H1 (cell line): Measurements from ENCODE around the gene BTRC. TPM values are rescaled to one million over a fixed set of nuclear protein-coding genes. Genes with fewer than 3 reads are reported as not detected.

ENCODE experiments used
- CTCF ChIA-PET: fragments of 300-600 bp; sonication (Branson Sonifier 250); formaldehyde crosslinking; loops from one replicate; lab custom pipeline; 2021; ENCODE audit not compliant: partially characterized antibody; lab: Charles Lee
- POLR2A ChIA-PET: fragments of 300-600 bp; sonication (Branson Sonifier 250); formaldehyde crosslinking; loops from one replicate; lab custom pipeline; 2021; ENCODE audit warnings: inconsistent platforms; ENCODE audit not compliant: partially characterized antibody; lab: Charles Lee
- DNase-seq, 2 experiments: peaks; one replicate each; pipeline versions ENCODE4 v3.0.0 to v3.0.0-alpha.2; 2010 to 2022; ENCODE audit warnings: low spot score in 2 of 2, low read depth in 1 of 2, mixed read lengths in 1 of 2
- FAIRE-seq: peaks from 2 replicates; lab custom pipeline; 2011; peaks lifted over from hg19 to GRCh38; lab: Jason Lieb, UNC
- H2AFZ ChIP-seq: 2 replicates; pipeline ENCODE4 v1.8.1; 2012; ENCODE audit warnings: low read length, inconsistent platforms
- H2AK5ac ChIP-seq: 2 replicates; pipeline ENCODE4 v1.6.1; 2013; ENCODE audit warnings: low read depth, low read length
- H2BK120ac ChIP-seq: replicated peaks from 2 replicates; pipeline ENCODE3; 2013; ENCODE audit warnings: low read depth, low read length, inconsistent platforms
- H2BK12ac ChIP-seq: 2 replicates; pipeline ENCODE4 v1.6.1; 2013; ENCODE audit warnings: low read depth, low read length
- H2BK15ac ChIP-seq: 2 replicates; pipeline ENCODE4 v1.6.1; 2013; ENCODE audit warnings: low read length
- H2BK20ac ChIP-seq: 2 replicates; pipeline ENCODE4 v1.6.1; 2013; ENCODE audit warnings: low read length
- H2BK5ac ChIP-seq: 2 replicates; pipeline ENCODE4 v1.6.1; 2013; ENCODE audit warnings: low read depth, low read length
- H3K14ac ChIP-seq: 2 replicates; pipeline ENCODE4 v1.6.1; 2013; ENCODE audit warnings: inconsistent platforms; ENCODE audit not compliant: insufficient read length
- H3K18ac ChIP-seq: 2 replicates; pipeline ENCODE4 v1.6.1; 2013; ENCODE audit warnings: low read length; ENCODE audit errors: extremely low read depth
- H3K23ac ChIP-seq: 2 replicates; pipeline ENCODE4 v1.6.1; 2013; ENCODE audit warnings: inconsistent platforms; ENCODE audit not compliant: insufficient read length
- H3K23me2 ChIP-seq: 2 replicates; pipeline ENCODE4 v1.6.1; 2013; ENCODE audit warnings: low read depth, low read length
- H3K27ac ChIP-seq: 2 replicates; pipeline ENCODE4 v1.6.1; 2011; ENCODE audit warnings: low read depth, low read length, inconsistent platforms
- H3K27me3 ChIP-seq, 4 experiments: replicated peaks in 1 of 4; 1 replicate in 1 of 4; 2 replicates in 3 of 4; pipeline versions ENCODE4 v1.6.1 to v1.8.1; 2011 to 2013; ENCODE audit warnings: low read length in 3 of 4, mild to moderate bottlenecking in 3 of 4, inconsistent platforms in 2 of 4, mixed read lengths in 2 of 4, moderate library complexity in 1 of 4; ENCODE audit not compliant: control insufficient read depth in 3 of 4, insufficient read depth in 3 of 4; ENCODE audit errors: extremely low read depth in 1 of 4
- H3K36me3 ChIP-seq, 4 experiments: 2 replicates each; pipeline versions ENCODE4 v1.6.1 to v1.8.1; 2011 to 2013; ENCODE audit warnings: mild to moderate bottlenecking in 4 of 4, low read length in 3 of 4, moderate library complexity in 2 of 4, control low read depth in 1 of 4, inconsistent platforms in 1 of 4; ENCODE audit not compliant: insufficient read depth in 4 of 4, control insufficient read depth in 2 of 4
- H3K4ac ChIP-seq: replicated peaks from 2 replicates; pipeline ENCODE3; 2013; ENCODE audit warnings: low read length, low read depth, mixed read lengths, inconsistent platforms; ENCODE audit not compliant: insufficient read length
- H3K4me1 ChIP-seq, 4 experiments: replicated peaks in 1 of 4; 1 replicate in 1 of 4; 2 replicates in 3 of 4; pipeline versions ENCODE4 v1.6.1 to v1.8.1; 2011 to 2013; ENCODE audit warnings: low read length in 3 of 4, inconsistent platforms in 2 of 4, mixed read lengths in 1 of 4; ENCODE audit not compliant: insufficient read depth in 4 of 4, control insufficient read depth in 3 of 4
- H3K4me2 ChIP-seq, 2 experiments: 2 replicates each; pipeline versions ENCODE4 v1.6.1 to v1.8.1; 2011 to 2013; ENCODE audit warnings: low read depth in 2 of 2, low read length in 2 of 2, control low read depth in 1 of 2, inconsistent platforms in 1 of 2, mild to moderate bottlenecking in 1 of 2; ENCODE audit not compliant: insufficient read depth in 1 of 2
- H3K4me3 ChIP-seq, 4 experiments: fragments of 200-600, 300-600 bp in 1 of 4; sonication (generic), shearing (Covaris generic), sonication (Bioruptor Twin) in 1 of 4; 2 replicates each; pipeline versions ENCODE4 v1.5.1 to v1.8.1; 2011 to 2016; ENCODE audit warnings: low read length in 4 of 4, low read depth in 3 of 4, control low read depth in 2 of 4, inconsistent platforms in 2 of 4, mild to moderate bottlenecking in 2 of 4, mixed read lengths in 1 of 4, moderate library complexity in 1 of 4; ENCODE audit not compliant: insufficient read depth in 2 of 4; ENCODE audit errors: extremely low read depth in 1 of 4
- H3K56ac ChIP-seq: replicated peaks from 2 replicates; pipeline ENCODE3; 2013; ENCODE audit warnings: low read depth, mild to moderate bottlenecking, mixed read lengths, low read length, inconsistent platforms; ENCODE audit not compliant: insufficient read length
- H3K79me1 ChIP-seq: 2 replicates; pipeline ENCODE4 v1.6.1; 2013; ENCODE audit warnings: low read depth, low read length, control low read depth
- H3K79me2 ChIP-seq, 2 experiments: 2 replicates each; pipeline versions ENCODE4 v1.6.1 to v1.8.1; 2012 to 2013; ENCODE audit warnings: low read length in 2 of 2, mild to moderate bottlenecking in 2 of 2, inconsistent platforms in 1 of 2; ENCODE audit not compliant: insufficient read depth in 2 of 2, control insufficient read depth in 1 of 2
- H3K9ac ChIP-seq, 4 experiments: replicated peaks in 1 of 4; 1 replicate in 1 of 4; 2 replicates in 3 of 4; pipeline versions ENCODE4 v1.6.1 to v1.8.1; 2011 to 2013; ENCODE audit warnings: low read depth in 3 of 4, low read length in 3 of 4, control low read depth in 2 of 4, mild to moderate bottlenecking in 2 of 4, moderate library complexity in 2 of 4, inconsistent platforms in 1 of 4; ENCODE audit errors: extremely low read depth in 1 of 4
- H3K9me3 ChIP-seq, 2 experiments: 2 replicates each; pipeline versions ENCODE4 v1.6.1 to v1.8.1; 2012 to 2013; ENCODE audit warnings: mild to moderate bottlenecking in 2 of 2, moderate library complexity in 2 of 2, control low read depth in 1 of 2, inconsistent platforms in 1 of 2, low read depth in 1 of 2, low read length in 1 of 2, mixed read lengths in 1 of 2; ENCODE audit not compliant: insufficient read depth in 2 of 2
- H4K20me1 ChIP-seq, 2 experiments: replicated peaks in 1 of 2; 2 replicates each; pipeline versions ENCODE3 to v1.8.1; 2011 to 2013; ENCODE audit warnings: inconsistent platforms in 2 of 2, low read length in 2 of 2, mild to moderate bottlenecking in 1 of 2; ENCODE audit not compliant: insufficient read depth in 2 of 2, control insufficient read depth in 1 of 2
- H4K5ac ChIP-seq: 2 replicates; pipeline ENCODE4 v1.6.1; 2013; ENCODE audit warnings: low read length, low read depth, mixed read lengths, inconsistent platforms; ENCODE audit not compliant: insufficient read length
- H4K8ac ChIP-seq: 2 replicates; pipeline ENCODE4 v1.8.0; 2013; ENCODE audit warnings: mild to moderate bottlenecking, moderate library complexity, low read length, inconsistent platforms; ENCODE audit not compliant: insufficient read depth; ENCODE audit errors: extremely low read depth
- H4K91ac ChIP-seq: replicated peaks from 2 replicates; pipeline ENCODE3; 2013; ENCODE audit warnings: low read length, mixed read lengths, inconsistent platforms; ENCODE audit not compliant: insufficient read length
- BRCA1 ChIP-seq: IDR thresholded peaks from 2 replicates; pipeline ENCODE4 v1.6.1; 2012; ENCODE audit warnings: low read depth, low read length, improper control_type of control experiment
- CTBP2 ChIP-seq: IDR thresholded peaks from 2 replicates; pipeline ENCODE4 v1.7.0; 2011; ENCODE audit warnings: borderline replicate concordance, mild to moderate bottlenecking, moderate library complexity, mixed read lengths, low read length; ENCODE audit not compliant: insufficient read depth, insufficient read length
- SAP30 ChIP-seq: fragments of 300-600 bp; sonication (generic); IDR thresholded peaks from 2 replicates; pipeline ENCODE4 v1.7.1; 2012; ENCODE audit warnings: low read length, moderate library complexity, mild to moderate bottlenecking, inconsistent platforms; ENCODE audit not compliant: insufficient read depth, insufficient replicate concordance
- WGBS, 2 experiments: shearing (Covaris generic) in 1 of 2; methylation state at CpG; one replicate each; pipeline versions ENCODE4 v1.1.6 to v1.1.7; 2013 to 2015; ENCODE audit warnings: low lambda C conversion rate in 2 of 2, mixed read lengths in 2 of 2, inconsistent platforms in 1 of 2, low coverage in 1 of 2, missing lambda C conversion rate in 1 of 2; ENCODE audit not compliant: insufficient replicate concordance in 2 of 2, insufficient coverage in 1 of 2, insufficient read length in 1 of 2; ENCODE audit errors: extremely low coverage in 1 of 2, missing lambda C conversion rate in 1 of 2; 5-methylcytosine and 5-hydroxymethylcytosine counted together
- polyA plus RNA-seq, 7 experiments: library from polyadenylated mRNA; depleted of rRNA in 3 of 7; stranded (reverse) in 5 of 7; unstranded in 2 of 7; fragments of >200 nt in 5 of 7; fragments of 200-250 nt in 2 of 7; gene quantifications; 1 replicate in 5 of 7; 2 replicates in 1 of 7; 4 replicates in 1 of 7; pipeline versions ENCODE4 v1.2.1 to v1.2.3, GENCODE V29; 2011 to 2013; ENCODE audit warnings: missing spikeins in 2 of 7, mixed read lengths in 2 of 7
- total RNA-seq: library from RNA; stranded (reverse); fragmentation: NEBNext Ultra II Directional; extraction: Animal tissue kit (Norgen Biotek cat#: 25700); gene quantifications from 2 replicates; pipeline ENCODE4 v1.2.1, GENCODE V29; 2021

BTRC gene
- total and polyA plus RNA-seq, 2 of the 8 experiments (the other 6 are each of a cell fraction or from before 2014, with no cell fraction given) = 9.9 to 24.7 TPM

- Histone ChIP-seq H4K91ac (no peak overlapping the region), H2BK20ac (no peak overlapping the region), H3K18ac (no peak overlapping the region), H3K36me3 (no peaks in the 10 kb centered on the region), H3K4ac (no peak overlapping the region), H4K20me1 (peaks cover 0 to 4% of the 10 kb centered on the region in 2 experiments), H3K14ac (no peak overlapping the region), H3K79me1 (no peaks in the 10 kb centered on the region), H3K79me2 (no peaks in the 10 kb centered on the region), H3K9me3 (no peaks in the 10 kb centered on the region), H2AK5ac (no peak overlapping the region), H3K23ac (no peak overlapping the region), H3K9ac (0 out of 7 replicates have a peak overlapping the region, but pooled peaks of 2 of the 4 experiments have one; percentile 29 to 33), H4K8ac (no peak overlapping the region), H3K56ac (no peak overlapping the region), H4K5ac (no peak overlapping the region), H3K27me3 (peaks cover 7 to 73% (median 57%) of the 10 kb centered on the region in 4 experiments), H2BK12ac (0 out of 2 replicates have a peak overlapping the region, but pooled peaks have one; percentile 27), H3K4me1 (peaks cover 0 to 17% (median 9%) of the 10 kb centered on the region in 4 experiments; a peak in 5 of 7 replicates), H2BK120ac (no peak overlapping the region), H3K23me2 (peaks cover 14% of the 10 kb centered on the region), H3K27ac (no peak overlapping the region), H2BK15ac (no peak overlapping the region; the same call in 1 of the 2 replicates), H3K4me2 (peak overlapping the region; percentile 71 to 98), H2BK5ac (no peak overlapping the region), H2AFZ (peak overlapping the region; percentile 0; the same call in 1 of the 2 replicates), H3K4me3 (peak overlapping the region; percentile 34 to 72 (median 66))
- ChIA-PET CTCF (interaction anchor here (0.5 to 5.9 kb wide), 38 partner anchors 11 to 370 kb away, joined by 3 to 65 read pairs (median 5); partner anchors contain the start of genes DPCD and POLL), POLR2A (interaction anchor here (0.7 to 3.6 kb wide), 5 partner anchors 9 to 355 kb away, joined by 3 to 12 read pairs (median 6); partner anchors contain the start of genes DPCD and POLL)
- DNase-seq = peak in 1 of 2 experiments; percentile 79
- no peak for FAIRE-seq
- TF ChIP-seq BRCA1 = no peak
- peak; percentile 22 for TF ChIP-seq SAP30
- TF ChIP-seq CTBP2 = peak; percentile 4
- WGBS, 2 experiments = 12% methylated on average over 11 of the region's 11 CpGs; no CpG with 5 or more reads in 1 of the 2 experiments
Observed at GRCh38 chr10:101569323-101569621, 215.3 kb downstream of the BTRC start.
